NCI-H526 (cell line): Measurements from ENCODE around the gene LMOD2.
A peak's percentile ranks its signal among the peaks of the same experiment; 100 is the strongest.

ENCODE experiments used
- DNase-seq, 2 experiments: peaks; one replicate each; lab custom pipeline; 2025; lab: John Stamatoyannopoulos, UW

LMOD2 gene

GRCh38 chr7:123673137-123673732 lies 17.6 kb downstream of the LMOD2 start:
- DNase-seq, result no peak

GRCh38 chr7:123673752-123674398 lies 18.2 kb downstream of the LMOD2 start:
- no peak for DNase-seq

GRCh38 chr7:123674399-123675180 lies 18.9 kb downstream of the LMOD2 start:
- DNase-seq, result no peak

- no peak for DNase-seq
Measured at GRCh38 chr7:123675181-123675473, 19.5 kb downstream of the LMOD2 start.

- DNase-seq, result no peak
Measured at GRCh38 chr7:123677061-123677715, 21.5 kb downstream of the LMOD2 start.

DNA sequence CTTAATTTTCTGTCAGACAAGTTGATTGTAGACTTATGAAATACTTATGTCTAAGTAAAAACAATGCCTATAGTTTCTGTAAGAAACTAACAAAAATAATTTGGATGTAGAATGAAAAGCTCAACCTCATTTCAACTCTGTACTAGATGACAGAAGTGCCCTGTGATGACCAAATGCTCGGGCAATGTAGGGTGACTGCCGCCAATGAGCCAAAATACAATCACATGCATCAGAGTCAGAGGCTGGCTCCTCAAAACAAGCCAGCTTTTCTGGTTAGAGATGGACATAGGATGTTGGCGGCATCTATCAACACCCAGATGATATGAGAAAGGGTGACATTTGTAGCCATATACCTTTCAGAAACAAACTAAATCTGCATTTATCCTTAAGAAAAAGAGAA lies 23.9 kb downstream of the LMOD2 start:
- no peak for DNase-seq

- DNase-seq, result no peak
Measured at GRCh38 chr7:123680580-123680979, 24.9 kb downstream of the LMOD2 start.

DNA sequence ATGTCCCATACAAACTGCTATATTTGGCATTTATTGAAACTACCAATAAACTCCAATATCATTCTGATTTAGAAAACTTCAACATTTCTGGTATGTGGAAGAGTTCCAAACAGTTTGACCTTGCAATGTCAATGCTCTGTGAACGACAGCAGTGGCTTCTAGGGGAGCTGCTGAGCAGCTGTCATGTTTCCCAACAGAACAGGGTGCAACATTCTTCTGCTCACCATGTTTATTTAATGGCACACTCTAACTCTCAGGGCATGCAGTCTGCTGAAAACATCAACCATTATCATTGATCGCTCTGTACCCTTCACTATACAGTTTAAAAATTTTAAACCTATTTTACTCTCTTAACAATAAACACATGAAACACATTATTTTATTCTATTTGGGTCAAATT lies 25.9 kb downstream of the LMOD2 start:
- DNase-seq, result no peak

DNA sequence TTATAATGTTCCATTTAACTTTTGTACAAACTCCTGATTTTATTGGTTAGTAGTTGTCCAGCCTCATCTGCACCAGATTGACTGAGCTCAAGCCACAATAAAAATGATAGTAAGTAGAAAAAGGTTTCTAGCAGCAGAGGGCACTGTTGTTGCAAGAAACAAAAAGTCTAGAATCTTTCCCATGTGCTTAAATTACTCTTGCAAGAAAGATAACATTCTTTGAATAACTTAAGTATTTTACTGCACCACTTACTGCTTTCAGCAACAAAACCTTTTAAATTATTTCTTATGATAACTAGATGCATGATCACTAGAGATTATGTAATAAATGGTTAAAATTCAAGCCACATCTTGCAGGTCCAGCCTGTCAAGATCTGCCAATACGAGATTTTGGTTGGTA lies 27.0 kb downstream of the LMOD2 start:
- DNase-seq, result peak; percentile 52 to 71

DNA sequence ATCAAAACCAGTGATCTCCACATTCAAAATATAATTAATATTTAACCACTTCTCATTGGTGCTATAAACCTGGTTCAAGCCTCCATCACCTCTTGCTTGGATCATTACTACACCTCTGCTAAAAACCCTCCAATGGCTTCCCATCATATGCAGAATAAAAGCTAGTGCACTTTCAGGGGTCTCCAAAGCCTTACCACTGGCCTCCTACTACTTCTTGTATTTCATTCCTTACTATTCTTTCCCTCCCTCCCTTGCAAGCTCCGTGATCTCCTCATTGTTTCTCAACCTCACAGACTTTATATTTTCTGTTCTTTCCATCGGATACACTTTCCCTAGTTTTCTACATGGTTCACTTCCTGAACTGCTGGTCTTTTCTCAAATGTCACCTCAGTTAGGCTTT lies 31.5 kb downstream of the LMOD2 start:
- DNase-seq, result no peak

DNA sequence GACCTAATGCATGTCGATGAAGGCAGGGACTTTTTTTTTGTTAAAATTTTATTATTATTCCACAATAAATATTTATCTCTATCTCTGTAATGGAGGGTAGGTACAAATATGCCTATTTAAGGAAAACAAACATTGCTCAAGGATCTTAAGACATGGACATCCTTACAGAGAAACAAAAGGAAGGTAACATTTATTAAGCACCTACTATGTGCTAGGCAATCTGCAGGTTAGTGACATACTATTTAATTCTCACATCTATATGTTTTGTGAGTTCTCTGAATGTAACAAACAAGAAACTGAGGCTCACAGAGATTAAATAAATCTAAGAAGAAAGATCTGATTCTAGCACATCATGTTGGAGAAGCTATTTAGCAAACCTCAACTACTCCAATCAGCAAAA lies 32.1 kb downstream of the LMOD2 start:
- no peak for DNase-seq

DNA sequence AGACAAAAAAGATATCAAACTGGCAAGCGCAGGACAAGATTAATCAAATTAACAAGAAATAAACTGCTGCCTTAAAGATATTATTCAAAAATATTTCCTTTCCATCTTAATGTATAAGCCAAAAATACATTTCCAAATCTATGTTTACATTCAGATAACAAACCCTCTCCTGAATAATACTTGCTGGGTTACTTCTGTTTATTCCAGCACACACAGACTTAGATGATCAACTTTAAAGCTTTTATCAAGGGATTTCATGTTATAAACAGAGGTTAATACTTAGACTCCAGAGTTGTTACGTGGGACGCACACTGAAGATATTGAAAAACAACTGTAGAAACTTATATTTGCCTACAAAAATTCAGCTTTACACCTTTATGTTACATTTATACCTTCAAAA lies 33.6 kb downstream of the LMOD2 start:
- DNase-seq, result no peak

GRCh38 chr7:123690550-123690949 lies 34.9 kb downstream of the LMOD2 start:
- DNase-seq, result no peak

DNA sequence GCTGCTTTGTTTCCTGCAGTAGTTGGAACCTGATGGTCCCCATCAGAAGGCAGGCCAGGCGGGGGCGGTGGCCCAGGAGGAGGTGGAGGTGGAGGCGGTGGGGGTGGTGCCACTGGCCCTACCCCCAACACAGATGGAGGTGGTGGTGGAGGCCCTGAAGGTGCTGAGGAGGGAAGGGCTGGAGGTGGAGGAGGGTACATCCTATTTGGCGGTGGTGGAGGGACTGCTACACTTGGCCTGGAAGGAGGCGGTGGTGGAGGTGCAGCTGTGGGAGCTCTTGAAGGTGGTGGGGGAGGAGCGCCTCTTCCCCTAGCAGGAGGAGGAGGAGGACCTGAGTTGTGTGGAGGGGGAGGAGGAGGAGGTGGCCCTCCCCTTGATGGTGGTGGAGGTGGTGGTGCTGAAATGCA lies 36.8 kb downstream of the LMOD2 start:
- no peak for DNase-seq

DNA sequence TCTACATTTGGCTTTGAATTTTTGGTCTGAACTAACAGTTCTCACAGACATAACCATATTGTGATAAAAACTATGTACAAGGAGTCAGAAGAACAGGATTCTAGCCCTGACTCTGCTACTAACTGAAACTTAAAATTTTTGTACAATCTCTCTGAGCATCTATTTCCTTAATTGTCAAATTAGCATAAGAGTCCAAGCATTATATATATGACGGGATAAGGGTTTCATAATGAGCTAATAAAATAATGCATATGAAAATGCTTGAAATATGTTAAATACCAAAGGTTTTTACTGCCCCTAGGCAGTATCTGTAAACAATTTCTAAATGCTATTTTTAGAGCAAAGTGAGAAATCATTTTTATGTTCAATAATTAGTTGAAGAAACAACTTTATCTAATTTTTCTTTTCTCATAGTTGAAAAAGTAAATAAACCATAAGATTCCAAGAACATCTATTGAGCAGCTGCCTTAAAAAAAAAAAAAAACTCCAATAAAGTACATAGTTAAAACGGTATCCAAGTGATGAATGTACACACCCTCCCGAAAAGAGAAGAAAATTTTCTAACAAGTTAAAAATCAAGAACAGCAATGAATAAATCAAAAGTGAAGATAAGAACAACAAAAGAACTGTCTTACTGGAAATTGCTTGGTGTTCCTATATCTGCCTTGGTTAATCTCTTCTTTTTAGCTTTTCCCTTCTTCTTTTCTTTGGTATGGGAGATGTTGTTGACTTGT lies 40.4 kb downstream of the LMOD2 start:
- DNase-seq, result no peak

GRCh38 chr7:123705211-123705901 lies 49.7 kb downstream of the LMOD2 start:
- DNase-seq, result no peak

DNA sequence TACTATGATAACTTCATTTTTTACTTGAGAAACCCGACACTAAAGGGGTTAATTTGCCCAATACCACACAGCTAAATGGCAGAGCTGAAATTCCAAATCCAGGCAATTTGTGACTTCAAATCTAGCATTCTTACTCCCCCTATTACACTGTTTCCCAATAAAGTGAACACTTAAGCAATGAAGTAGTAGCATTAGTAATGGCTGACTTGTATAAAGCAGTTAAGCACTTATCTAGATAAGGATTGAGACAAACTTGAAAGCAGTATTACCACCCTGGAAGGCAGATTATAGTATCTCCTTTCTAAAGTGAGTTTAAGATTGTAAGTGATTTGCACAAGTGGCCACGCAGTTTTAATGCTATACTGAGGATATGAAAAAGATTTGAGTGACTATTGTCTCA lies 53.9 kb downstream of the LMOD2 start:
- no peak for DNase-seq

GRCh38 chr7:123710683-123711082 lies 55.0 kb downstream of the LMOD2 start:
- DNase-seq, result no peak

GRCh38 chr7:123711832-123712293 lies 56.2 kb downstream of the LMOD2 start:
- peak in 1 of 2 experiments; percentile 7 for DNase-seq

DNA sequence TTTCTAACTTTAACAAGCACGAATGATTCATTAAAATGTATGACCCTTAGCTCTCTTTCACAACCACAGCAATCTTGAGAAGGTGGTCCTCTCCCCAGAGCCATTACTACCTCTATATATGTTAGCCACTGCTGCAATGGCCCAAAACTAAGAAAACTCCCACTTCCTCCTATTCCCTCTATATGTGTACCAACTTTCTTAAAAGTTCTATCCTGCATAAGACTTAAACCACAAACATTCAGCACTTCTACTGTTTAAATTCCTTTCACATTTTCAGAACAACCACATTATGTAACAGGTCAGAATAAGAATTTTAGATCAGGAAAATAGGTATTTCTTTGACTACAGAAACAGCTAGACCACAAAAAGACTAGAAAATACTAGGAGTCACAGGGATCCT lies 57.0 kb downstream of the LMOD2 start:
- no peak for DNase-seq
